SK-N-SH (cell line): Measurements from ENCODE around the gene SHROOM4. TPM values are rescaled to one million over a fixed set of nuclear protein-coding genes. Genes with fewer than 3 reads are reported as not detected.

Experiments
- polyA plus RNA-seq, 3 experiments: library from polyadenylated mRNA; depleted of rRNA; stranded (reverse); fragments of >200 nt; gene quantifications; 2 replicates each; pipeline ENCODE4 v1.2.3, GENCODE V29; 2012
- small RNA-seq, 7 experiments: library from RNA; depleted of rRNA; stranded (forward); fragments of <200 nt; gene quantifications; one replicate each; pipeline ENCODE3, GENCODE V24; 2012

The SHROOM4 gene
- polyA plus RNA-seq, 1 of the 3 experiments (the other 2 are of a cell fraction), result 0.31 TPM

Small RNAs within 50 kb of the gene (small RNA-seq; reads per million reads assigned to genes)
- gene RNU6-935P, result 0 reads per million in 7 experiments

Other genes with a start within 250 kb of the SHROOM4 start
- gene BMP15, start 96.5 kb upstream of the SHROOM4 start, polyA plus RNA-seq (2012; rRNA removed), result not detected in 2 replicates